ENCODE measurements around the gene KRTAP1-3.

Gene KRTAP1-3

GRCh38 chr17:41016578-41017215 is 18.0 kb downstream of the KRTAP1-3 start:
- H3K27ac ChIP-seq (ENCODE audit: extremely low read depth, low read depth, low read length) = no peak overlapping the region
- CTCF ChIA-PET = no interaction called here
- POLR2A ChIA-PET = no interaction called here
- no peaks in the 10 kb centered on the region for H3K4me1 ChIP-seq (ENCODE audit: control insufficient read depth, insufficient read depth, low read length)
- no peaks in the 10 kb centered on the region for H3K36me3 ChIP-seq (ENCODE audit: control insufficient read depth in 2 of 2, insufficient read depth in 1 of 2, low read length in 2 of 2)
- no peak overlapping the region for H3K4me3 ChIP-seq (ENCODE audit: low read depth, low read length)
- TF ChIP-seq ZNF324 (tag by site-specific recombination; IDR thresholded peaks at IDR 0.05) = no peak
- TF ChIP-seq ZNF626 (tag by site-specific recombination; IDR thresholded peaks at IDR 0.05) = no peak
- no peak for TF ChIP-seq PBX3 (CRISPR knock-in tag; IDR thresholded peaks at IDR 0.05)
- no peak for TF ChIP-seq ZNF561 (tag by site-specific recombination; IDR thresholded peaks at IDR 0.05; ENCODE audit: borderline replicate concordance)
- TF ChIP-seq ZNF473 (tag by site-specific recombination; IDR thresholded peaks at IDR 0.05) = no peak
- TF ChIP-seq KLF7 (tag by site-specific recombination; IDR thresholded peaks at IDR 0.05; ENCODE audit: borderline replicate concordance) = no peak
- no peak for TF ChIP-seq ZNF214 (tag by site-specific recombination; IDR thresholded peaks at IDR 0.05; ENCODE audit: borderline replicate concordance)
- TF ChIP-seq, protein P1, sequence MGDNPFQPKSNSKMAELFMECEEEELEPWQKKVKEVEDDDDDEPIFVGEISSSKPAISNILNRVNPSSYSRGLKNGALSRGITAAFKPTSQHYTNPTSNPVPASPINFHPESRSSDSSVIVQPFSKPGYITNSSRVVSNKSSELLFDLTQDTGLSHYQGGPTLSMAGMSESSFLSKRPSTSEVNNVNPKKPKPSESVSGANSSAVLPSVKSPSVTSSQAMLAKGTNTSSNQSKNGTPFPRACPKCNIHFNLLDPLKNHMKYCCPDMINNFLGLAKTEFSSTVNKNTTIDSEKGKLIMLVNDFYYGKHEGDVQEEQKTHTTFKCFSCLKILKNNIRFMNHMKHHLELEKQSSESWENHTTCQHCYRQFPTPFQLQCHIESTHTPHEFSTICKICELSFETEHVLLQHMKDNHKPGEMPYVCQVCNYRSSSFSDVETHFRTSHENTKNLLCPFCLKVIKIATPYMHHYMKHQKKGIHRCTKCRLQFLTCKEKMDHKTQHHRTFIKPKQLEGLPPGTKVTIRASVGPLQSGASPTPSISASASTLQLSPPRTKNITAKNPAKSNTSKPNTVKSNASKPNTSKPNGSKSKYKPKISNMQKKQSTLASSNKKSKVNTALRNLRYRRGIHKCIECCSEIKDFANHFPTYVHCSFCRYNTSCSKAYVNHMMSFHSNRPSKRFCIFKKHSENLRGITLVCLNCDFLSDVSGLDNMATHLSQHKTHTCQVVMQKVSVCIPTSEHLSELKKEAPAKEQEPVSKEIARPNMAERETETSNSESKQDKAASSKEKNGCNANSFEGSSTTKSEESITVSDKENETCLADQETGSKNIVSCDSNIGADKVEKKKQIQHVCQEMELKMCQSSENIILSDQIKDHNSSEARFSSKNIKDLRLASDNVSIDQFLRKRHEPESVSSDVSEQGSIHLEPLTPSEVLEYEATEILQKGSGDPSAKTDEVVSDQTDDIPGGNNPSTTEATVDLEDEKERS (tag by site-specific recombination; IDR thresholded peaks at IDR 0.05) = no peak
- no peak for TF ChIP-seq ZSCAN30 (tag by site-specific recombination; IDR thresholded peaks at IDR 0.05)
- no peak for TF ChIP-seq ZNF521 (tag by site-specific recombination; IDR thresholded peaks at IDR 0.05)
- TF ChIP-seq SETDB1 (IDR thresholded peaks at IDR 0.05; ENCODE audit: insufficient read length, low read length) = no peak
- no peak for TF ChIP-seq ZNF133 (tag by site-specific recombination; IDR thresholded peaks at IDR 0.05)
- TF ChIP-seq ZNF221 (tag by site-specific recombination; IDR thresholded peaks at IDR 0.05; ENCODE audit: borderline replicate concordance) = no peak
- no peak for TF ChIP-seq ZNF76 (tag by site-specific recombination; IDR thresholded peaks at IDR 0.05; ENCODE audit: borderline replicate concordance, low read depth)
- TF ChIP-seq, protein P2, sequence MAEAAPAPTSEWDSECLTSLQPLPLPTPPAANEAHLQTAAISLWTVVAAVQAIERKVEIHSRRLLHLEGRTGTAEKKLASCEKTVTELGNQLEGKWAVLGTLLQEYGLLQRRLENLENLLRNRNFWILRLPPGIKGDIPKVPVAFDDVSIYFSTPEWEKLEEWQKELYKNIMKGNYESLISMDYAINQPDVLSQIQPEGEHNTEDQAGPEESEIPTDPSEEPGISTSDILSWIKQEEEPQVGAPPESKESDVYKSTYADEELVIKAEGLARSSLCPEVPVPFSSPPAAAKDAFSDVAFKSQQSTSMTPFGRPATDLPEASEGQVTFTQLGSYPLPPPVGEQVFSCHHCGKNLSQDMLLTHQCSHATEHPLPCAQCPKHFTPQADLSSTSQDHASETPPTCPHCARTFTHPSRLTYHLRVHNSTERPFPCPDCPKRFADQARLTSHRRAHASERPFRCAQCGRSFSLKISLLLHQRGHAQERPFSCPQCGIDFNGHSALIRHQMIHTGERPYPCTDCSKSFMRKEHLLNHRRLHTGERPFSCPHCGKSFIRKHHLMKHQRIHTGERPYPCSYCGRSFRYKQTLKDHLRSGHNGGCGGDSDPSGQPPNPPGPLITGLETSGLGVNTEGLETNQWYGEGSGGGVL (tag by site-specific recombination; IDR thresholded peaks at IDR 0.05) = no peak
- TF ChIP-seq ZNF112 (tag by site-specific recombination; IDR thresholded peaks at IDR 0.05) = no peak
- no peak for TF ChIP-seq KLF1 (tag by site-specific recombination; IDR thresholded peaks at IDR 0.05)
- TF ChIP-seq KLF16 (tag by site-specific recombination; IDR thresholded peaks at IDR 0.05) = no peak
- no peaks in the 10 kb centered on the region for H3K9me3 ChIP-seq (ENCODE audit: control insufficient read depth, insufficient read depth, low read depth, low read length)

GRCh38 chr17:41015454-41015853 is 19.2 kb downstream of the KRTAP1-3 start:
- Histone ChIP-seq H3K27ac (ENCODE audit: extremely low read depth, low read depth, low read length) (no peak overlapping the region), H3K9me3 (ENCODE audit: control insufficient read depth, insufficient read depth, low read depth, low read length) (no peaks in the 10 kb centered on the region), H3K4me3 (ENCODE audit: low read depth, low read length) (no peak overlapping the region), H3K36me3 (ENCODE audit: control insufficient read depth in 2 of 2, insufficient read depth in 1 of 2, low read length in 2 of 2) (no peaks in the 10 kb centered on the region), H3K4me1 (ENCODE audit: control insufficient read depth, insufficient read depth, low read length) (no peaks in the 10 kb centered on the region)
- ChIA-PET CTCF (no interaction called here), POLR2A (no interaction called here)
- TF ChIP-seq HOXD13 (CRISPR knock-in tag; IDR thresholded peaks at IDR 0.05; ENCODE audit: borderline replicate concordance) (no peak), ZFP41 (tag by site-specific recombination; IDR thresholded peaks at IDR 0.05; ENCODE audit: borderline replicate concordance) (no peak), ZFP37 (tag by site-specific recombination; IDR thresholded peaks at IDR 0.05) (no peak), KLF10 (tag by site-specific recombination; IDR thresholded peaks at IDR 0.05) (no peak), ZNF311 (tag by site-specific recombination; IDR thresholded peaks at IDR 0.05; ENCODE audit: borderline replicate concordance) (no peak), ZNF544 (tag by site-specific recombination; IDR thresholded peaks at IDR 0.05) (no peak), OSR2 (tag by site-specific recombination; IDR thresholded peaks at IDR 0.05) (no peak), GLIS2 (tag by site-specific recombination; IDR thresholded peaks at IDR 0.05) (no peak), MYNN (tag by site-specific recombination; IDR thresholded peaks at IDR 0.05; ENCODE audit: borderline replicate concordance) (no peak)
- TF ChIP-seq, protein P3, sequence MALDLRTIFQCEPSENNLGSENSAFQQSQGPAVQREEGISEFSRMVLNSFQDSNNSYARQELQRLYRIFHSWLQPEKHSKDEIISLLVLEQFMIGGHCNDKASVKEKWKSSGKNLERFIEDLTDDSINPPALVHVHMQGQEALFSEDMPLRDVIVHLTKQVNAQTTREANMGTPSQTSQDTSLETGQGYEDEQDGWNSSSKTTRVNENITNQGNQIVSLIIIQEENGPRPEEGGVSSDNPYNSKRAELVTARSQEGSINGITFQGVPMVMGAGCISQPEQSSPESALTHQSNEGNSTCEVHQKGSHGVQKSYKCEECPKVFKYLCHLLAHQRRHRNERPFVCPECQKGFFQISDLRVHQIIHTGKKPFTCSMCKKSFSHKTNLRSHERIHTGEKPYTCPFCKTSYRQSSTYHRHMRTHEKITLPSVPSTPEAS (tag by site-specific recombination; IDR thresholded peaks at IDR 0.05) = no peak
- TF ChIP-seq, protein P4, sequence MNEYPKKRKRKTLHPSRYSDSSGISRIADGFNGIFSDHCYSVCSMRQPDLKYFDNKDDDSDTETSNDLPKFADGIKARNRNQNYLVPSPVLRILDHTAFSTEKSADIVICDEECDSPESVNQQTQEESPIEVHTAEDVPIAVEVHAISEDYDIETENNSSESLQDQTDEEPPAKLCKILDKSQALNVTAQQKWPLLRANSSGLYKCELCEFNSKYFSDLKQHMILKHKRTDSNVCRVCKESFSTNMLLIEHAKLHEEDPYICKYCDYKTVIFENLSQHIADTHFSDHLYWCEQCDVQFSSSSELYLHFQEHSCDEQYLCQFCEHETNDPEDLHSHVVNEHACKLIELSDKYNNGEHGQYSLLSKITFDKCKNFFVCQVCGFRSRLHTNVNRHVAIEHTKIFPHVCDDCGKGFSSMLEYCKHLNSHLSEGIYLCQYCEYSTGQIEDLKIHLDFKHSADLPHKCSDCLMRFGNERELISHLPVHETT (tag by site-specific recombination; IDR thresholded peaks at IDR 0.05) = no peak

Data from HEK293 (cell line).